HL-60 (cell line): ENCODE data around the gene PAQR4.
A peak's percentile ranks its signal among the peaks of the same experiment; 100 is the strongest.

Experiments used
- CTCF ChIP-seq: IDR thresholded peaks from one replicate; pipeline ENCODE4 v1.5.1; 2011; ENCODE audit warnings: low read length, control low read depth, inconsistent platforms; ENCODE audit not compliant: insufficient read depth
- GABPA ChIP-seq: IDR thresholded peaks from 2 replicates; pipeline ENCODE4 v1.6.1; 2012; ENCODE audit warnings: low read depth
- POLR2AphosphoS5 ChIP-seq: IDR thresholded peaks from 2 replicates; pipeline ENCODE4 v1.6.1; 2012; ENCODE audit warnings: low read depth

GRCh38 chr16:2973093-2973492, 3.9 kb downstream of the PAQR4 start:
- TF ChIP-seq CTCF (no peak), POLR2AphosphoS5 (peak; percentile 68; the same call in 1 of the 2 replicates), GABPA (no peak)
